ENCODE data around the gene MTERF2. TPM values are rescaled to one million over a fixed set of nuclear protein-coding genes. Genes with fewer than 3 reads are reported as not detected.

MTERF2 gene
- total and polyA plus RNA-seq, 10 donors, result 6.8 to 21.2 (median 9.7) TPM

DNA sequence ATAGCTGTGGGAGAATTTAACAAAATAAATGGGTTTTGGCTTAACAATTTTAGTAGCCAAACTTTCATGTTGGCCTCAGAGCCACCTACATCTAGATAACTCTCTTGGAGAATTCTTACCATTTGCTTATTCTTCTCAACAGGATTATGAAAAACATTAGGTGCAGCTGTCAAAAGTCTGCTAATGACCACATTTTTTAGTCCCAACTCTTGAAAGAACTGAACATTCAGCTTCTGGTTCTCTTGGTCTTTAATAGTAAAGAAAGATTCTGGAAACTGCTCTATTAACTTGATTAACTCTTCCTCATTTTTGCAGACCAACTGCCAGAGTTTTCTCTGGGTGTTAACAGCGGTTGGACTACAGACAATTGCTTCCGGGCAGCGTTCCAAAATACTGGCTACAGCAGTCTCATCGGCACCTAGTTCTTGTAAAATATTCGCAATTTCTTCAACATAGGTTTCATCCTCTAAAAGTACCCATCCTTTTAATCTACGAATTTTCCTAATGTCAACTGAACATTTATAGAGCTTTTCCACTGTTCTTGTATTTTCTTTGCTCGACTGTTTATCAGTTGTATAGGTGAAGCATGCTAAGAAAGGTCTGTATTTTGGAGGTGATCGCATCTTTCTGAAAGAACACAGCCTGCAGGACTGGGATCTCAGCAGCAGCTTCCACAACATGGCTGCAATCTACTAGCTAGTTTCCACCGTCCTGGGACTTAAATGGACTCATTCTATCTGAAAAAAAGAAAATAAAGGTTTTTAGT is 8.7 kb downstream of the MTERF2 start:
- intact Hi-C loops (cut with DNase I; ENCODE audit: low total_unique reads), result no loop called here
- 75 to 86% (median 82%) methylated on average over 9 of the region's 9 CpGs for WGBS, 5 donors
- TF ChIP-seq POLR2AphosphoS5 (IDR thresholded peaks at IDR 0.05), result no peak
- no peak for TF ChIP-seq POLR2A (IDR thresholded peaks at IDR 0.05)
- no peak for TF ChIP-seq CTCF (IDR thresholded peaks at IDR 0.05 in 8 of 11, conservative IDR thresholded peaks at IDR 0.05 in 3 of 11)
- Histone ChIP-seq H3K36me3 (peaks cover 0 to 13% (median 0%) of the 10 kb centered on the region in 6 donors), H3K4me1 (peaks cover 0 to 29% (median 3%) of the 10 kb centered on the region in 6 donors), H3K27me3 (replicated peaks in 1 of 7) (no peaks in the 10 kb centered on the region), H3K9me3 (no peaks in the 10 kb centered on the region), H3K27ac (peak overlapping the region in 2 of 8 donors; percentile 6 to 22), H3K4me3 (no peak overlapping the region)
- no peak for DNase-seq

GRCh38 chr12:106976668-106977067 is 10.3 kb downstream of the MTERF2 start:
- intact Hi-C loops (cut with DNase I; ENCODE audit: low total_unique reads), result no loop called here
- Histone ChIP-seq H3K9me3 (no peaks in the 10 kb centered on the region), H3K27me3 (replicated peaks in 1 of 7) (no peaks in the 10 kb centered on the region), H3K27ac (no peak overlapping the region), H3K4me3 (no peak overlapping the region), H3K4me1 (peaks cover 0 to 23% (median 3%) of the 10 kb centered on the region in 6 donors), H3K36me3 (peaks cover 0 to 25% (median 3%) of the 10 kb centered on the region in 6 donors)
- no peak for TF ChIP-seq CTCF (IDR thresholded peaks at IDR 0.05 in 8 of 11, conservative IDR thresholded peaks at IDR 0.05 in 3 of 11)
- TF ChIP-seq POLR2AphosphoS5 (IDR thresholded peaks at IDR 0.05), result no peak
- no peak for TF ChIP-seq POLR2A (IDR thresholded peaks at IDR 0.05)
- no peak for DNase-seq
- 92 to 100% (median 98%) methylated on average over 1 of the region's 1 CpG for WGBS, 5 donors

DNA sequence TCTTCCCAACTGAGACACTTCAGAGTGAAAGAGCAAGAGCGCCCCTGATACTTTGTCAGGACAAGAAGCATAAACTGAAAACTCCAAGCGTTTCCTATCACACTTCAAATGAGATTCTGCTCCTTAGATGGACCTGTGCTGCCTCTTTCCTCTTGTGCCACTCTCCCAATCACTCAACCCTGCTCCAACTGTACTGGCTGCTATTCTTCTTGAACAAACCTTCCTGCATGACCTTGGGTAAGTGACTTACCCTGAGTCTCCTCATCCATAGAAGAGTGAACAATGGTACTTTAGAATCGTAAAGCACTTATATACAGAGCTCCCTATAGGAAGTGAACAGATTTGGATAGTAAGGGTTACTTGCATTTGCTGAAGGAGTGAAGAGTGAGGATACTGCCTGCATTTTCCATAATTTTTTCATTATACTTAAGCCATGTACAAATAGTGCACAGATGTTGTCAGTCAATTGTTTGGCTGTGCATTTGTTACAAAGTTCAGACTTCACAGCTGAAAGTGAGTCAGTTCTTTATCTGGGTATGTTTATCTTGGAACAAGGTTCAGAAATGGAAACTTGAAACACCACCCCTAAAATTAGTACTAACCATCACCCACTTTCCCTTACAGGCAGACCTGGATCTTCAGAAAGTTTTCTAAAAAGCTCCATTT is 10.8 kb downstream of the MTERF2 start:
- H3K9me3 ChIP-seq, result no peaks in the 10 kb centered on the region
- H3K27me3 ChIP-seq (replicated peaks in 1 of 7), result no peaks in the 10 kb centered on the region
- no peak for TF ChIP-seq POLR2AphosphoS5 (IDR thresholded peaks at IDR 0.05)
- no peak for TF ChIP-seq CTCF (IDR thresholded peaks at IDR 0.05 in 8 of 11, conservative IDR thresholded peaks at IDR 0.05 in 3 of 11)
- TF ChIP-seq POLR2A (IDR thresholded peaks at IDR 0.05), result no peak
- intact Hi-C loops (cut with DNase I; ENCODE audit: low total_unique reads), result no loop called here
- H3K36me3 ChIP-seq, result peaks cover 0 to 30% (median 9%) of the 10 kb centered on the region in 6 donors
- H3K4me3 ChIP-seq, result no peak overlapping the region
- H3K4me1 ChIP-seq, result peaks cover 0 to 18% (median 3%) of the 10 kb centered on the region in 6 donors
- no peak overlapping the region for H3K27ac ChIP-seq
- no peak for DNase-seq
- WGBS, 5 donors, result 78 to 98% (median 92%) methylated on average over 3 of the region's 3 CpGs

GRCh38 chr12:106975098-106975497 is 11.8 kb downstream of the MTERF2 start:
- no peaks in the 10 kb centered on the region for H3K9me3 ChIP-seq
- peaks cover 0 to 15% (median 3%) of the 10 kb centered on the region in 6 donors for H3K4me1 ChIP-seq
- H3K36me3 ChIP-seq, result peaks cover 0 to 40% (median 13%) of the 10 kb centered on the region in 6 donors
- H3K4me3 ChIP-seq, result no peak overlapping the region
- H3K27me3 ChIP-seq (replicated peaks in 1 of 7), result no peaks in the 10 kb centered on the region
- 92 to 98% (median 96%) methylated on average over 8 of the region's 8 CpGs for WGBS, 5 donors
- no peak for DNase-seq
- H3K27ac ChIP-seq, result no peak overlapping the region
- intact Hi-C loops (cut with DNase I; ENCODE audit: low total_unique reads), result no loop called here
- TF ChIP-seq POLR2A (IDR thresholded peaks at IDR 0.05) (no peak), POLR2AphosphoS5 (IDR thresholded peaks at IDR 0.05) (no peak), CTCF (IDR thresholded peaks at IDR 0.05 in 8 of 11, conservative IDR thresholded peaks at IDR 0.05 in 3 of 11) (no peak)

Data from spleen (tissue), 11 donors.